K562 (cell line): ENCODE measurements around the gene SLC39A5. TPM values are rescaled to one million over a fixed set of nuclear protein-coding genes. Genes with fewer than 3 reads are reported as not detected.

ENCODE experiments used
- CHD1 ChIP-seq: fragments of 200-600 bp; sonication (generic); IDR thresholded peaks from one replicate; pipeline ENCODE4 v1.6.1; 2012; ENCODE audit warnings: mild to moderate bottlenecking, moderate library complexity, low read length, inconsistent platforms
- NR2F6 ChIP-seq: fragments of 450-650 bp; formaldehyde crosslinking; IDR thresholded peaks from 2 replicates; pipeline ENCODE4 v1.4.0; 2020; ENCODE audit warnings: mild to moderate bottlenecking
- PHF8 ChIP-seq: fragments of 200-600 bp; sonication (generic); IDR thresholded peaks from 2 replicates; pipeline ENCODE4 v1.6.1; 2012; ENCODE audit warnings: mixed run types, mild to moderate bottlenecking, inconsistent platforms, low read length, moderate library complexity, borderline replicate concordance
- RHOXF2B ChIP-seq: fragments of 250-450 bp; sonication (Bioruptor Pico); conservative IDR thresholded peaks from 2 replicates; pipeline ENCODE4 v1.5.1; 2021
- SRSF9 ChIP-seq: fragments of 200-400 bp; formaldehyde crosslinking; IDR thresholded peaks from 2 replicates; pipeline ENCODE4 v1.6.1; 2017; ENCODE audit warnings: low read depth, low read length, borderline replicate concordance
- ZNF384 ChIP-seq: IDR thresholded peaks from 2 replicates; pipeline ENCODE4 v1.6.1; 2012; ENCODE audit warnings: low read depth, low read length, improper control_type of control experiment
- ZNF57 ChIP-seq: fragments of 450-650 bp; formaldehyde crosslinking; IDR thresholded peaks from 2 replicates; pipeline ENCODE4 v1.4.0; 2020; ENCODE audit warnings: mild to moderate bottlenecking, moderate library complexity
- polyA plus RNA-seq, 8 experiments: library from polyadenylated mRNA; depleted of rRNA in 4 of 8; stranded (reverse) in 5 of 8; unstranded in 3 of 8; fragments of >200 nt; fragmentation: Nextera tagmentation in 2 of 8; fragmentation: Illumina TruSeq in 1 of 8; extraction: Ambion mirVana in 2 of 8; extraction: Trizol in 1 of 8; gene quantifications; 2 replicates each; pipeline versions ENCODE4 v1.2.1 to v1.2.3, GENCODE V29; 2011 to 2014; ENCODE audit warnings: inconsistent platforms in 1 of 8, missing spikeins in 1 of 8
- total RNA-seq, 7 experiments: library from RNA; depleted of rRNA in 6 of 7; stranded (reverse); fragments of >200 nt in 6 of 7; fragmentation: Illumina TruSeq in 2 of 7; extraction: Trizol in 2 of 7; gene quantifications; 2 replicates each; pipeline versions ENCODE4 v1.2.1 to v1.2.3, GENCODE V29; 2011 to 2021; ENCODE audit warnings: low replicate concordance in 1 of 7
- TF ChIP-seq, protein P1 (sequence below): sonication (generic); formaldehyde crosslinking; IDR thresholded peaks from 2 replicates; pipeline ENCODE4 v1.5.0; 2020; ENCODE audit warnings: missing genetic modification reagents
- TF ChIP-seq, protein P2 (sequence below): fragments of 450-650 bp; formaldehyde crosslinking; conservative IDR thresholded peaks from 2 replicates; pipeline ENCODE4 v1.4.0; 2022; ENCODE audit warnings: mild to moderate bottlenecking, missing genetic modification characterization

SLC39A5 gene
- total and polyA plus RNA-seq, 9 of the 15 experiments (the other 6 are each of a cell fraction or from before 2014, with no cell fraction given) = 0.08 to 0.10 TPM; not detected in 7

GRCh38 chr12:56189918-56190694 is 39.7 kb upstream of the SLC39A5 start (continued):
- peak; percentile 56; the same call in 1 of the 2 replicates for TF ChIP-seq PHF8
- TF ChIP-seq, protein P1, sequence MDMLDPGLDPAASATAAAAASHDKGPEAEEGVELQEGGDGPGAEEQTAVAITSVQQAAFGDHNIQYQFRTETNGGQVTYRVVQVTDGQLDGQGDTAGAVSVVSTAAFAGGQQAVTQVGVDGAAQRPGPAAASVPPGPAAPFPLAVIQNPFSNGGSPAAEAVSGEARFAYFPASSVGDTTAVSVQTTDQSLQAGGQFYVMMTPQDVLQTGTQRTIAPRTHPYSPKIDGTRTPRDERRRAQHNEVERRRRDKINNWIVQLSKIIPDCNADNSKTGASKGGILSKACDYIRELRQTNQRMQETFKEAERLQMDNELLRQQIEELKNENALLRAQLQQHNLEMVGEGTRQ (CRISPR knock-in tag) = no peak
- TF ChIP-seq SRSF9 = no peak
- no peak for TF ChIP-seq ZNF57 (CRISPR knock-in tag)
- TF ChIP-seq ZNF384 = peak; percentile 93
- 0 out of 2 replicates have a peak, but pooled peaks have one; percentile 33 for TF ChIP-seq RHOXF2B
- no peak for TF ChIP-seq CHD1
- TF ChIP-seq, protein P2, sequence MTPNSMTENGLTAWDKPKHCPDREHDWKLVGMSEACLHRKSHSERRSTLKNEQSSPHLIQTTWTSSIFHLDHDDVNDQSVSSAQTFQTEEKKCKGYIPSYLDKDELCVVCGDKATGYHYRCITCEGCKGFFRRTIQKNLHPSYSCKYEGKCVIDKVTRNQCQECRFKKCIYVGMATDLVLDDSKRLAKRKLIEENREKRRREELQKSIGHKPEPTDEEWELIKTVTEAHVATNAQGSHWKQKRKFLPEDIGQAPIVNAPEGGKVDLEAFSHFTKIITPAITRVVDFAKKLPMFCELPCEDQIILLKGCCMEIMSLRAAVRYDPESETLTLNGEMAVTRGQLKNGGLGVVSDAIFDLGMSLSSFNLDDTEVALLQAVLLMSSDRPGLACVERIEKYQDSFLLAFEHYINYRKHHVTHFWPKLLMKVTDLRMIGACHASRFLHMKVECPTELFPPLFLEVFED (CRISPR knock-in tag) = no peak
- no peak for TF ChIP-seq NR2F6
